BJ (cell line): ENCODE results near the gene DNAJC21. TPM values are rescaled to one million over a fixed set of nuclear protein-coding genes. Genes with fewer than 3 reads are reported as not detected.

Source experiments
- CTCF ChIA-PET: fragments of 350-600 bp; formaldehyde crosslinking; extraction: SDS; loops from one replicate; lab custom pipeline; 2021; ENCODE audit warnings: antibody characterized with exemption, inconsistent platforms; lab: Yijun Ruan, JAX
- POLR2A ChIA-PET: fragments of 300-600 bp; sonication (Branson Sonifier 250); formaldehyde crosslinking; extraction: SDS; loops from one replicate; lab custom pipeline; 2021; ENCODE audit warnings: antibody characterized with exemption; lab: Charles Lee
- DNase-seq: peaks from one replicate; pipeline ENCODE4 v3.0.0-alpha.2; 2011; ENCODE audit warnings: low read depth
- H3K27me3 ChIP-seq: 2 replicates; pipeline ENCODE4 v1.6.0; 2011; ENCODE audit warnings: low read length; ENCODE audit not compliant: control insufficient read depth, insufficient read depth
- H3K36me3 ChIP-seq: 2 replicates; pipeline ENCODE4 v1.5.1; 2011; ENCODE audit warnings: low read length; ENCODE audit not compliant: control insufficient read depth, insufficient read depth
- H3K4me3 ChIP-seq: 2 replicates; pipeline ENCODE4 v1.5.1; 2011; ENCODE audit warnings: low read depth, mild to moderate bottlenecking, control low read depth, low read length
- polyA plus RNA-seq: library from polyadenylated mRNA; depleted of rRNA; stranded (reverse); fragments of >200 nt; gene quantifications from 2 replicates; pipeline ENCODE4 v1.2.3, GENCODE V29; 2011
- TF ChIP-seq, protein P1 (sequence below): IDR thresholded peaks from 2 replicates; pipeline ENCODE4 v1.5.1; 2011; ENCODE audit warnings: low read depth, mild to moderate bottlenecking, control low read depth, inconsistent platforms, low read length, moderate library complexity; ENCODE audit not compliant: insufficient read depth

Gene DNAJC21
- polyA plus RNA-seq, 1 experiment: 7.5 TPM

DNA sequence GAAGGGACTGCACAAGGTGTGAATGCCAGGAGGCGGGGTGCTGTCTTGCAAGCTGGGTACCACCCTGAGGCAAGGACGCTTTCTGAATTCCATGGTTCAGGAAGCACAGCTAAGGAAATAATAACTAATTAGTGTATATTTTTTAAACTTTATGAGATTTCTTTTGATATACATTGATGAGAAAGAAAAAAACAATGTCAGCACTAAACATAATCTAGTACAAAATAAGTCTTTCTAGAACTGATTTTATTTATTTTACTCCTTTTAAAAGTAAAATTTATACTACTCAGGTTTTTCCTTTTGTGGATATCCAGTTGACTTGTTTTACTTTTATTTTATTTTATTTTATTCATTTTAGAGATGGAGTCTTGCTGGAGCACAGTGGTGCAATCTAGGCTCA is 3.6 kb downstream of the DNAJC21 start:
- no peak for DNase-seq
- CTCF ChIA-PET: no interaction called here
- POLR2A ChIA-PET: interaction anchor here (0.5 kb wide), 1 partner anchor 139 kb away, joined by 11 read pairs; no protein-coding TSS in a partner anchor
- Histone ChIP-seq H3K27me3 (no peaks in the 10 kb centered on the region), H3K4me3 (no peak overlapping the region), H3K36me3 (peaks cover 12% of the 10 kb centered on the region)
- TF ChIP-seq, protein P1, sequence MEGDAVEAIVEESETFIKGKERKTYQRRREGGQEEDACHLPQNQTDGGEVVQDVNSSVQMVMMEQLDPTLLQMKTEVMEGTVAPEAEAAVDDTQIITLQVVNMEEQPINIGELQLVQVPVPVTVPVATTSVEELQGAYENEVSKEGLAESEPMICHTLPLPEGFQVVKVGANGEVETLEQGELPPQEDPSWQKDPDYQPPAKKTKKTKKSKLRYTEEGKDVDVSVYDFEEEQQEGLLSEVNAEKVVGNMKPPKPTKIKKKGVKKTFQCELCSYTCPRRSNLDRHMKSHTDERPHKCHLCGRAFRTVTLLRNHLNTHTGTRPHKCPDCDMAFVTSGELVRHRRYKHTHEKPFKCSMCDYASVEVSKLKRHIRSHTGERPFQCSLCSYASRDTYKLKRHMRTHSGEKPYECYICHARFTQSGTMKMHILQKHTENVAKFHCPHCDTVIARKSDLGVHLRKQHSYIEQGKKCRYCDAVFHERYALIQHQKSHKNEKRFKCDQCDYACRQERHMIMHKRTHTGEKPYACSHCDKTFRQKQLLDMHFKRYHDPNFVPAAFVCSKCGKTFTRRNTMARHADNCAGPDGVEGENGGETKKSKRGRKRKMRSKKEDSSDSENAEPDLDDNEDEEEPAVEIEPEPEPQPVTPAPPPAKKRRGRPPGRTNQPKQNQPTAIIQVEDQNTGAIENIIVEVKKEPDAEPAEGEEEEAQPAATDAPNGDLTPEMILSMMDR: no peak

DNA sequence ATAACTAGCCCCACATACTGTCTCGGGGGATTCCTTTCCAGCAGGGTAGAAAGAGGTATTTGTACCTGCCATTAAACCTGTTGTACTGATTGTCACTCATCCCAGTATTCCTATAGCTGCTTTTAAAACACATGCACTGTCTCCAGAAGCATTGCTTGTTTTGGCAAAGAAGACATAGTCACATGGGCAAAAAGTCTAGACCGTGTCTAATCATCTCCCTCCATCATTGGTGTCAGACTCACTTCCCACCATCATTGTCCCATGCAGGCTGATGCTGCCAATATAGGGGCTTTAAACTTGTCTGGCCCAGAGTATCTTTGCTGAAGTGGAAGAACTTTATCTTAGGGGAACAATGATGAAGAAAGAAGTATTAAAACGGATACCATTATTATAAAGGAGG is 12.6 kb downstream of the DNAJC21 start:
- H3K36me3 ChIP-seq: peaks cover 16% of the 10 kb centered on the region
- no peak overlapping the region for H3K4me3 ChIP-seq
- DNase-seq: no peak
- H3K27me3 ChIP-seq: no peaks in the 10 kb centered on the region
- CTCF ChIA-PET: no interaction called here
- POLR2A ChIA-PET: no interaction called here
- TF ChIP-seq, protein P1: no peak

DNA sequence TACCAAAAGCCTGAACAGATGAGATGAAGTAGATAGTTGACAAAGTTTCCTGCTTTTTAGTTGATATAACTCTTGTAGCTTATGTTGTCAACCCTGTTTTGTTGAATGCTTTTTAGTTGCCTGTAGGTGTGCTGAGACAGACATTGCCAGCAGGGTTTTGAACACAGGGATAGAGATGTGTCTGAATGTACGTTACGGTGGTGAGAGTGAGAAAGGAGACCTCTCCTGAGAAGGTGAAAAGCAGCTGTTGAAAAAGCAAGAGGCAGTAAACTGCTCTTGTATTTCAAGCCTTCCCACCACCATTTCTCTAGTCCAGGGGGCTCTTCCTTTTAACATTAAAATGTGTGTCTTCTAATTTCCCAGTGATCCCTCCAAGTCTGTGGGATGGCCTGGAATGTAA is 14.7 kb downstream of the DNAJC21 start:
- no peak for DNase-seq
- TF ChIP-seq, protein P1: no peak
- CTCF ChIA-PET: interaction anchor here (0.8 to 1.7 kb wide), 5 partner anchors 9 to 14 kb away, joined by 3 to 5 read pairs (median 4); partner anchors contain the start of gene DNAJC21
- Histone ChIP-seq H3K36me3 (peaks cover 11% of the 10 kb centered on the region), H3K27me3 (no peaks in the 10 kb centered on the region), H3K4me3 (no peak overlapping the region)
- POLR2A ChIA-PET: no interaction called here

DNA sequence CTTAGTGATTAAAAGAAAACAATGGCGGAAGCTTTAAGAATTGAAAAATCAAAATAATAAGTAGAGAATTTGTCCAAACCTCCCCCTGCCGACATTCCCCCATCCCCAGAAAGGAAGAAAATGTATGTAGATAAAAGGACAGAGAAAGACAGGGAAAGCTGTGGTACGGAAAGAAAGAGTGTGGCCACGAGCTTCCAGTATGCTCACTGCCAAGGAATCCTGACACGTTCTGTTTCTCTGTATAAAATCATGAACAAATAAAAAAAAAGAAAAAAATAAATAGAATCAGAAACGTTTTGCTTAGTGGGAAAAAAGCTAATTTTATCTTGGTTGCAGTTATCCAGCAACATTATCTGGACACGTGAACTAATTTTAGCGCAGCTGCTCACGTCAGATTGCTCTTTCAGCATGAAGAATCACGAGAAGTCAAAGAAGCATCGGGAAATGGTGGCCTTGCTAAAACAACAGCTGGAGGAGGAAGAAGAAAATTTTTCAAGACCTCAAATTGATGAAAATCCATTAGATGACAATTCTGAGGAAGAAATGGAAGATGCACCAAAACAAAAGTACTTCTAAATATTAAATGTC is 15.2 kb downstream of the DNAJC21 start:
- Histone ChIP-seq H3K36me3 (peaks cover 12% of the 10 kb centered on the region), H3K4me3 (no peak overlapping the region), H3K27me3 (no peaks in the 10 kb centered on the region)
- POLR2A ChIA-PET: interaction anchor here (0.6 kb wide), 1 partner anchor 596 kb away, joined by 4 read pairs; no protein-coding TSS in a partner anchor
- TF ChIP-seq, protein P1: no peak
- no peak for DNase-seq
- CTCF ChIA-PET: interaction anchor here (1.0 to 1.3 kb wide), 3 partner anchors 13 to 59 kb away, joined by 3 to 5 read pairs (median 4); no protein-coding TSS in a partner anchor

DNA sequence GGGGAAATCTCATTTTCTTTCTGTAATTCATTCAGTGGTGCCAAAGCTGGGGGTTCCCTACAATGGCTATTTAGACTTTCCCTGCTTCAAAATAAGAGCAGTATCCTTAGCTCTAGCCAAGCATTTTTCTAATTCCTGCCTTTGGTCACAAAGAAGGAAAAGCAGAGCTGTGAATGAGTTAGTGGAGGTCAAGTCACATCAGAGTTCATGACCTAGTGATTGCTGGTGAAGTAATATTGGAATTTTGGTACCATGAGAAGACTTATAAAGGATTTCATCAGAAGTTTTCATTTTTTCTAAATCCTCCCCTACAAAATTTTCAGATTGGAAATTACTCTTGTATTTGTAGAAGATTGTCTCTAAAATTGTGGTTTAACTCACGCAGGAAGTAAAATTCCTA is 28.0 kb downstream of the DNAJC21 start:
- DNase-seq: no peak
- no peaks in the 10 kb centered on the region for H3K27me3 ChIP-seq
- no peak overlapping the region for H3K4me3 ChIP-seq
- H3K36me3 ChIP-seq: no peaks in the 10 kb centered on the region
- ChIA-PET CTCF (interaction anchor here (0.6 to 4.9 kb wide), 13 partner anchors 9 to 969 kb away, joined by 3 to 33 read pairs (median 5); no protein-coding TSS in a partner anchor), POLR2A (no interaction called here)
- TF ChIP-seq, protein P1: no peak
